IMR-90 (cell line): ENCODE measurements around the gene ERMARD. TPM values are rescaled to one million over a fixed set of nuclear protein-coding genes. Genes with fewer than 3 reads are reported as not detected.

Experiments
- ATAC-seq: fragments of 200-7000 bp; cut with Tn5 transposase; 2 replicates; pipeline ENCODE4 v1.9.1; 2020; ENCODE audit warnings: low read depth, mild to moderate bottlenecking, moderate library complexity
- BruUV-seq: library from RNA; stranded (reverse); fragments of 400-500 nt; replicated peaks from 2 replicates; lab custom pipeline; 2021; lab: Mats Ljungman, UMichigan
- CTCF ChIA-PET: fragments of 300-600 bp; formaldehyde crosslinking; extraction: SDS; loops from one replicate; lab custom pipeline; 2021; ENCODE audit warnings: antibody characterized with exemption; lab: Yijun Ruan, JAX
- POLR2A ChIA-PET: fragments of 300-600 bp; sonication (Branson Sonifier 250); formaldehyde crosslinking; loops from one replicate; lab custom pipeline; 2022; ENCODE audit warnings: antibody characterized with exemption; ENCODE audit not compliant: unreplicated experiment; lab: Charles Lee
- DNase-seq: peaks from one replicate; pipeline ENCODE4 v3.0.0; 2013
- H2AFZ ChIP-seq: replicated peaks from 2 replicates; pipeline ENCODE3; 2013; ENCODE audit warnings: low read length, mild to moderate bottlenecking; ENCODE audit not compliant: poor library complexity
- H2AK5ac ChIP-seq: 2 replicates; pipeline ENCODE4 v1.6.1; 2013; ENCODE audit warnings: low read depth, low read length, inconsistent platforms
- H2AK9ac ChIP-seq: replicated peaks from 2 replicates; pipeline ENCODE3; 2013; ENCODE audit warnings: mild to moderate bottlenecking, low read depth, low read length, moderate library complexity; ENCODE audit not compliant: poor library complexity
- H2BK120ac ChIP-seq: 2 replicates; pipeline ENCODE4 v1.6.1; 2013; ENCODE audit warnings: low read depth, low read length, inconsistent platforms
- H2BK15ac ChIP-seq: 3 replicates; pipeline ENCODE4 v1.6.1; 2013; ENCODE audit warnings: low read depth, low read length, inconsistent platforms
- H2BK20ac ChIP-seq: 2 replicates; pipeline ENCODE4 v1.6.1; 2013; ENCODE audit warnings: low read depth, mild to moderate bottlenecking, inconsistent platforms, low read length, moderate library complexity
- H2BK5ac ChIP-seq: 2 replicates; pipeline ENCODE4 v1.6.1; 2013; ENCODE audit warnings: mild to moderate bottlenecking, low read depth, low read length, inconsistent platforms; ENCODE audit not compliant: poor library complexity, severe bottlenecking
- H3K14ac ChIP-seq: replicated peaks from 2 replicates; pipeline ENCODE4 v1.6.1; 2013; ENCODE audit warnings: low read depth, low read length, inconsistent platforms
- H3K18ac ChIP-seq: 2 replicates; pipeline ENCODE4 v1.6.1; 2013; ENCODE audit warnings: low read depth, low read length, control low read depth
- H3K23ac ChIP-seq: 2 replicates; pipeline ENCODE4 v1.6.1; 2013; ENCODE audit warnings: low read depth, low read length, inconsistent platforms
- H3K27ac ChIP-seq: 2 replicates; pipeline ENCODE4 v1.5.1; 2013; ENCODE audit warnings: mild to moderate bottlenecking, control low read depth, low read length; ENCODE audit not compliant: insufficient read depth
- H3K27me3 ChIP-seq: 2 replicates; pipeline ENCODE4 v1.6.1; 2013; ENCODE audit warnings: low read length; ENCODE audit not compliant: control insufficient read depth, insufficient read depth
- H3K36me3 ChIP-seq: 2 replicates; pipeline ENCODE4 v1.6.1; 2013; ENCODE audit warnings: low read length, mixed read lengths; ENCODE audit not compliant: control insufficient read depth, insufficient read depth
- H3K4ac ChIP-seq: 2 replicates; pipeline ENCODE4 v1.6.1; 2013; ENCODE audit warnings: low read depth, low read length, inconsistent platforms
- H3K4me1 ChIP-seq: 2 replicates; pipeline ENCODE4 v1.6.1; 2013; ENCODE audit warnings: low read length, mixed read lengths; ENCODE audit not compliant: control insufficient read depth, insufficient read depth
- H3K4me2 ChIP-seq: 2 replicates; pipeline ENCODE4 v1.6.1; 2013; ENCODE audit warnings: low read depth, mild to moderate bottlenecking, control low read depth, low read length, moderate library complexity
- H3K4me3 ChIP-seq: 2 replicates; pipeline ENCODE4 v1.5.1; 2013; ENCODE audit warnings: low read depth, mild to moderate bottlenecking, control low read depth, low read length, moderate library complexity; ENCODE audit not compliant: insufficient read depth
- H3K56ac ChIP-seq: 2 replicates; pipeline ENCODE4 v1.6.1; 2013; ENCODE audit warnings: low read length, inconsistent platforms; ENCODE audit not compliant: insufficient read depth; ENCODE audit errors: extremely low read depth
- H3K79me1 ChIP-seq, 2 experiments: 2 replicates each; pipeline ENCODE4 v1.6.1; 2013; ENCODE audit warnings: low read length in 2 of 2, inconsistent platforms in 1 of 2, low read depth in 1 of 2
- H3K9ac ChIP-seq: 2 replicates; pipeline ENCODE4 v1.6.1; 2013; ENCODE audit warnings: low read depth, low read length, control low read depth
- H3K9me1 ChIP-seq: 2 replicates; pipeline ENCODE4 v1.6.1; 2013; ENCODE audit warnings: low read length, inconsistent platforms; ENCODE audit not compliant: insufficient read depth
- H3K9me3 ChIP-seq: 2 replicates; pipeline ENCODE4 v1.6.1; 2013; ENCODE audit warnings: low read length; ENCODE audit not compliant: control insufficient read depth, insufficient read depth
- H4K20me1 ChIP-seq: 2 replicates; pipeline ENCODE4 v1.6.1; 2013; ENCODE audit warnings: low read length, inconsistent platforms; ENCODE audit not compliant: insufficient read depth
- H4K5ac ChIP-seq: 2 replicates; pipeline ENCODE4 v1.6.1; 2013; ENCODE audit warnings: mild to moderate bottlenecking, low read depth, low read length, control low read depth
- H4K8ac ChIP-seq, 2 experiments: 2 replicates each; pipeline ENCODE4 v1.6.1; 2013; ENCODE audit warnings: low read depth in 2 of 2, low read length in 2 of 2, control low read depth in 1 of 2, inconsistent platforms in 1 of 2
- H4K91ac ChIP-seq: 2 replicates; pipeline ENCODE4 v1.6.1; 2013; ENCODE audit warnings: low read depth, low read length, inconsistent platforms; ENCODE audit not compliant: insufficient read depth
- BHLHE40 ChIP-seq: fragments of 150-350 bp; IDR thresholded peaks from 2 replicates; pipeline ENCODE4 v1.6.1; 2016; ENCODE audit warnings: mild to moderate bottlenecking, low read depth, low read length
- CEBPB ChIP-seq: IDR thresholded peaks from 2 replicates; pipeline ENCODE4 v1.6.1; 2012; ENCODE audit warnings: low read depth, low read length, improper control_type of control experiment
- CHD1 ChIP-seq: IDR thresholded peaks from 2 replicates; pipeline ENCODE4 v1.6.1; 2012; ENCODE audit warnings: low read depth, low read length, improper control_type of control experiment
- CTCF ChIP-seq: conservative IDR thresholded peaks from 2 replicates; pipeline ENCODE4 v1.5.1; 2012; ENCODE audit warnings: mild to moderate bottlenecking, low read depth, low read length, improper control_type of control experiment
- ELK1 ChIP-seq: fragments of 150-350 bp; IDR thresholded peaks from 2 replicates; pipeline ENCODE4 v1.6.1; 2016; ENCODE audit warnings: low read depth, mild to moderate bottlenecking, low read length, moderate library complexity, borderline replicate concordance
- FOS ChIP-seq: fragments of 150-350 bp; IDR thresholded peaks from 2 replicates; pipeline ENCODE4 v1.6.1; 2016; ENCODE audit warnings: low read depth, low read length
- MAFK ChIP-seq: IDR thresholded peaks from 2 replicates; pipeline ENCODE4 v1.6.1; 2012; ENCODE audit warnings: low read depth, low read length, improper control_type of control experiment
- MAZ ChIP-seq: IDR thresholded peaks from 2 replicates; pipeline ENCODE4 v1.6.1; 2012; ENCODE audit warnings: low read depth, mild to moderate bottlenecking, low read length, improper control_type of control experiment, moderate library complexity, borderline replicate concordance
- MXI1 ChIP-seq: IDR thresholded peaks from 2 replicates; pipeline ENCODE4 v1.6.1; 2012; ENCODE audit warnings: low read depth, mild to moderate bottlenecking, low read length, moderate library complexity, borderline replicate concordance
- NFE2L2 ChIP-seq: fragments of 150-350 bp; IDR thresholded peaks from 2 replicates; pipeline ENCODE4 v1.6.1; 2016; ENCODE audit warnings: low read depth, mild to moderate bottlenecking, low read length
- POLR2A ChIP-seq: IDR thresholded peaks from 2 replicates; pipeline ENCODE4 v1.6.1; 2012; ENCODE audit warnings: mild to moderate bottlenecking, low read depth, low read length
- RAD21 ChIP-seq: IDR thresholded peaks from 2 replicates; pipeline ENCODE4 v1.6.1; 2012; ENCODE audit warnings: low read length, improper control_type of control experiment
- RCOR1 ChIP-seq: IDR thresholded peaks from 2 replicates; pipeline ENCODE4 v1.6.1; 2012; ENCODE audit warnings: mild to moderate bottlenecking, low read length, improper control_type of control experiment; ENCODE audit not compliant: insufficient replicate concordance
- RFX5 ChIP-seq: IDR thresholded peaks from 2 replicates; pipeline ENCODE4 v1.8.0; 2012; ENCODE audit warnings: low read depth, mild to moderate bottlenecking, low read length, moderate library complexity
- SMC3 ChIP-seq: fragments of 150-350 bp; IDR thresholded peaks from 2 replicates; pipeline ENCODE4 v1.6.1; 2016; ENCODE audit warnings: low read depth, mild to moderate bottlenecking, antibody characterized with exemption, low read length, moderate library complexity
- USF2 ChIP-seq: fragments of 150-350 bp; IDR thresholded peaks from 2 replicates; pipeline ENCODE4 v1.6.1; 2017; ENCODE audit warnings: mild to moderate bottlenecking, antibody characterized with exemption, low read length, low read depth
- WGBS, 2 experiments: methylation state at CpG; one replicate each; pipeline versions ENCODE4 v1.1.5 to v1.1.7; 2013; ENCODE audit warnings: missing lambda C conversion rate in 2 of 2; ENCODE audit not compliant: insufficient read length in 1 of 2; ENCODE audit errors: extremely low coverage in 2 of 2; 5-methylcytosine and 5-hydroxymethylcytosine counted together
- dilution Hi-C: fragments of 300-500 bp; cut with HindIII; formaldehyde crosslinking; loops from one replicate; pipeline ENCODE4 v1.14.3; 2018; ENCODE audit warnings: low sequenced_read_pairs; ENCODE audit not compliant: unreplicated experiment
- in situ Hi-C: fragments of 300-500 bp; cut with MboI; formaldehyde crosslinking; loops from 3 replicates; pipeline ENCODE4 v1.14.3; 2019; ENCODE audit warnings: low sequenced_read_pairs, inconsistent platforms, mixed read lengths
- intact Hi-C: fragments of 100-400 bp; cut with micrococcal nuclease; formaldehyde crosslinking; loops from 2 replicates; pipeline ENCODE4 v1.10.0; 2022
- polyA plus RNA-seq, 3 experiments: library from polyadenylated mRNA; depleted of rRNA; stranded (reverse); fragments of >200 nt; gene quantifications; 2 replicates each; pipeline ENCODE4 v1.2.3, GENCODE V29; 2012; ENCODE audit warnings: low replicate concordance in 1 of 3
- total RNA-seq: library from RNA; depleted of rRNA; stranded (reverse); fragments of >200 nt; gene quantifications from 2 replicates; pipeline ENCODE4 v1.2.3, GENCODE V29; 2012

The ERMARD gene
- total and polyA plus RNA-seq, 2 of the 4 experiments (the other 2 are of a cell fraction), result 15.1 to 25.4 TPM

- in situ Hi-C loops (no loop called here), dilution Hi-C loops (no loop called here), intact Hi-C loops (no loop called here)
- no peak overlapping the region for H4K91ac ChIP-seq
- no peak overlapping the region for H4K5ac ChIP-seq
- H3K4me2 ChIP-seq, result no peak overlapping the region
- H3K36me3 ChIP-seq, result no peaks in the 10 kb centered on the region
- ATAC-seq, result no peak
- TF ChIP-seq SMC3, result no peak
- no peak for TF ChIP-seq CTCF
- no peak for TF ChIP-seq ELK1
- no peak for TF ChIP-seq FOS
- TF ChIP-seq POLR2A, result no peak
- TF ChIP-seq RFX5, result no peak
- no peak for TF ChIP-seq MXI1
- no peak for TF ChIP-seq CEBPB
- no peak for TF ChIP-seq MAFK
- no peak for TF ChIP-seq MAZ
- TF ChIP-seq NFE2L2, result no peak
- TF ChIP-seq BHLHE40, result no peak
- TF ChIP-seq RAD21, result no peak
- TF ChIP-seq USF2, result no peak
- TF ChIP-seq CHD1, result no peak
- no peak for TF ChIP-seq RCOR1
- no peaks in the 10 kb centered on the region for H3K79me1 ChIP-seq
- no peaks in the 10 kb centered on the region for H4K20me1 ChIP-seq
- H2BK15ac ChIP-seq, result no peak overlapping the region
- no peak overlapping the region for H2AFZ ChIP-seq
- H2AK9ac ChIP-seq, result no peak overlapping the region
- H3K27ac ChIP-seq, result no peak overlapping the region
- H3K23ac ChIP-seq, result no peak overlapping the region
- peaks cover 10% of the 10 kb centered on the region; the same call in 1 of the 2 replicates for H3K4me1 ChIP-seq
- WGBS, 2 experiments, result 100% methylated on average over 2 of the region's 7 CpGs; no CpG with 5 or more reads in 1 of the 2 experiments
- ChIA-PET CTCF (interaction anchor here (0.5 to 3.5 kb wide), 4 partner anchors 8 to 729 kb away, joined by 3 to 18 read pairs (median 3); no protein-coding TSS in a partner anchor), POLR2A (no interaction called here)
- no peak overlapping the region for H2BK120ac ChIP-seq
- no peak overlapping the region for H3K4me3 ChIP-seq
- H2BK5ac ChIP-seq, result no peak overlapping the region
- no TSS peak for BruUV-seq
- no peak overlapping the region for H2AK5ac ChIP-seq
- no peak overlapping the region for H3K4ac ChIP-seq
- no peak overlapping the region for H3K14ac ChIP-seq
- H3K27me3 ChIP-seq, result peaks cover 31% of the 10 kb centered on the region
- no peaks in the 10 kb centered on the region for H3K9me1 ChIP-seq
- no peak overlapping the region for H2BK20ac ChIP-seq
- H3K9ac ChIP-seq, result no peak overlapping the region
- no peak for DNase-seq
- H3K18ac ChIP-seq, result no peak overlapping the region
- H4K8ac ChIP-seq, result no peak overlapping the region
- no peak overlapping the region for H3K56ac ChIP-seq
- H3K9me3 ChIP-seq, result no peaks in the 10 kb centered on the region
Measured at GRCh38 chr6:169803271-169803811, 51.9 kb downstream of the ERMARD start.
